HEK293 (cell line): ENCODE measurements around the gene PER1.
A peak's percentile ranks its signal among the peaks of the same experiment; 100 is the strongest.

Experiments used
- CTCF ChIA-PET: fragments of 350-600 bp; formaldehyde crosslinking; extraction: SDS; loops from one replicate; lab custom pipeline; 2021; ENCODE audit warnings: antibody characterized with exemption; lab: Yijun Ruan, JAX
- POLR2A ChIA-PET: fragments of 300-600 bp; formaldehyde crosslinking; extraction: SDS; loops from one replicate; lab custom pipeline; 2020; ENCODE audit warnings: antibody characterized with exemption, inconsistent platforms; lab: Yijun Ruan, JAX
- H3K27ac ChIP-seq: fragments of 200-500 bp; sonication (Bioruptor generic); 2 replicates; pipeline ENCODE4 v1.5.1; 2014; ENCODE audit warnings: low read depth, low read length, control low read depth, inconsistent platforms; ENCODE audit errors: extremely low read depth
- H3K36me3 ChIP-seq, 2 experiments: fragments of 200-500 bp in 1 of 2; sonication (Bioruptor generic) in 1 of 2; 1 replicate in 1 of 2; 2 replicates in 1 of 2; pipeline ENCODE4 v1.5.1; 2014 to 2017; ENCODE audit warnings: inconsistent platforms in 2 of 2, low read length in 2 of 2; ENCODE audit not compliant: control insufficient read depth in 2 of 2, insufficient read depth in 1 of 2
- H3K4me1 ChIP-seq: fragments of 200-500 bp; sonication (Bioruptor generic); 2 replicates; pipeline ENCODE4 v1.5.1; 2014; ENCODE audit warnings: mild to moderate bottlenecking, low read length, inconsistent platforms; ENCODE audit not compliant: control insufficient read depth, insufficient read depth
- H3K4me3 ChIP-seq: 2 replicates; pipeline ENCODE4 v1.5.1; 2011; ENCODE audit warnings: low read depth, mild to moderate bottlenecking, control low read depth, low read length, moderate library complexity
- H3K9me3 ChIP-seq: fragments of 200-500 bp; sonication (Bioruptor generic); 2 replicates; pipeline ENCODE4 v1.5.1; 2014; ENCODE audit warnings: low read depth, low read length, inconsistent platforms; ENCODE audit not compliant: control insufficient read depth, insufficient read depth
- GLI4 ChIP-seq: fragments of 450-650 bp; formaldehyde crosslinking; IDR thresholded peaks from 2 replicates; pipeline ENCODE4 v1.5.1; 2016; ENCODE audit warnings: missing biosample characterization, missing genetic modification characterization
- GLIS2 ChIP-seq: fragments of 450-650 bp; formaldehyde crosslinking; IDR thresholded peaks from 2 replicates; pipeline ENCODE4 v1.5.1; 2016; ENCODE audit warnings: missing biosample characterization, missing genetic modification characterization
- HOXA7 ChIP-seq: sonication (generic); formaldehyde crosslinking; IDR thresholded peaks from 2 replicates; pipeline ENCODE4 v1.8.1; 2022; ENCODE audit warnings: missing genetic modification reagents, borderline replicate concordance
- KLF10 ChIP-seq: fragments of 450-650 bp; IDR thresholded peaks from 2 replicates; pipeline ENCODE4 v1.5.1; 2018; ENCODE audit warnings: missing biosample characterization, mild to moderate bottlenecking, missing genetic modification characterization
- KLF9 ChIP-seq: fragments of 450-650 bp; formaldehyde crosslinking; IDR thresholded peaks from 2 replicates; pipeline ENCODE4 v1.5.1; 2016; ENCODE audit warnings: missing biosample characterization, missing genetic modification characterization, low read depth
- MEIS1 ChIP-seq: sonication (generic); formaldehyde crosslinking; IDR thresholded peaks from 2 replicates; pipeline ENCODE4 v1.8.1; 2022; ENCODE audit warnings: missing genetic modification reagents, mild to moderate bottlenecking, borderline replicate concordance
- OVOL3 ChIP-seq: fragments of 450-650 bp; formaldehyde crosslinking; IDR thresholded peaks from 2 replicates; pipeline ENCODE4 v1.5.1; 2016; ENCODE audit warnings: missing biosample characterization, missing genetic modification characterization
- SP3 ChIP-seq: fragments of 450-650 bp; formaldehyde crosslinking; IDR thresholded peaks from 2 replicates; pipeline ENCODE4 v1.5.1; 2016; ENCODE audit warnings: missing biosample characterization, missing genetic modification characterization
- YY2 ChIP-seq: fragments of 450-650 bp; formaldehyde crosslinking; IDR thresholded peaks from 2 replicates; pipeline ENCODE4 v1.5.1; 2016; ENCODE audit warnings: missing biosample characterization, missing genetic modification characterization
- ZBTB21 ChIP-seq: fragments of 450-650 bp; formaldehyde crosslinking; IDR thresholded peaks from 2 replicates; pipeline ENCODE4 v1.5.1; 2017; ENCODE audit warnings: missing biosample characterization, missing genetic modification characterization
- ZBTB7A ChIP-seq: fragments of 450-650 bp; formaldehyde crosslinking; IDR thresholded peaks from 2 replicates; pipeline ENCODE4 v1.5.1; 2016; ENCODE audit warnings: low read depth, missing biosample characterization, missing genetic modification characterization
- ZNF132 ChIP-seq: fragments of 450-650 bp; formaldehyde crosslinking; IDR thresholded peaks from 2 replicates; pipeline ENCODE4 v1.5.1; 2017; ENCODE audit warnings: missing biosample characterization, missing genetic modification characterization, borderline replicate concordance
- ZNF140 ChIP-seq: fragments of 450-650 bp; formaldehyde crosslinking; IDR thresholded peaks from 2 replicates; pipeline ENCODE4 v1.5.1; 2016; ENCODE audit warnings: missing biosample characterization, missing genetic modification characterization
- ZNF155 ChIP-seq: fragments of 450-650 bp; formaldehyde crosslinking; IDR thresholded peaks from 2 replicates; pipeline ENCODE4 v1.5.1; 2016; ENCODE audit warnings: missing biosample characterization, missing genetic modification characterization
- ZNF223 ChIP-seq: fragments of 450-650 bp; formaldehyde crosslinking; IDR thresholded peaks from 2 replicates; pipeline ENCODE4 v1.5.1; 2016; ENCODE audit warnings: missing biosample characterization, missing genetic modification characterization
- ZNF394 ChIP-seq: fragments of 450-650 bp; formaldehyde crosslinking; IDR thresholded peaks from 2 replicates; pipeline ENCODE4 v1.5.1; 2016; ENCODE audit warnings: missing biosample characterization, missing genetic modification characterization, mild to moderate bottlenecking, moderate library complexity, borderline replicate concordance
- ZNF404 ChIP-seq: fragments of 450-650 bp; formaldehyde crosslinking; IDR thresholded peaks from 2 replicates; pipeline ENCODE4 v1.5.1; 2017; ENCODE audit warnings: missing biosample characterization, missing genetic modification characterization
- ZNF747 ChIP-seq: fragments of 450-650 bp; formaldehyde crosslinking; IDR thresholded peaks from 2 replicates; pipeline ENCODE4 v1.5.1; 2016; ENCODE audit warnings: missing biosample characterization, missing genetic modification characterization
- ZNF768 ChIP-seq: fragments of 450-650 bp; formaldehyde crosslinking; IDR thresholded peaks from 2 replicates; pipeline ENCODE4 v1.5.1; 2018; ENCODE audit warnings: missing biosample characterization, mild to moderate bottlenecking, missing genetic modification characterization
- TF ChIP-seq, protein P1 (sequence below): fragments of 450-650 bp; formaldehyde crosslinking; IDR thresholded peaks from 2 replicates; pipeline ENCODE4 v1.5.1; 2017; ENCODE audit warnings: missing biosample characterization, missing genetic modification characterization
- TF ChIP-seq, protein P2 (sequence below): fragments of 450-650 bp; formaldehyde crosslinking; IDR thresholded peaks from 2 replicates; pipeline ENCODE4 v1.5.1; 2016; ENCODE audit warnings: missing biosample characterization, missing genetic modification characterization
- TF ChIP-seq, protein P3 (sequence below): fragments of 450-650 bp; formaldehyde crosslinking; IDR thresholded peaks from 2 replicates; pipeline ENCODE4 v1.5.1; 2016; ENCODE audit warnings: missing biosample characterization, missing genetic modification characterization
- TF ChIP-seq, protein P4 (sequence below): fragments of 450-650 bp; formaldehyde crosslinking; IDR thresholded peaks from 2 replicates; pipeline ENCODE4 v1.5.1; 2016; ENCODE audit warnings: missing biosample characterization, missing genetic modification characterization
- TF ChIP-seq, protein P5 (sequence below): fragments of 450-650 bp; formaldehyde crosslinking; IDR thresholded peaks from 2 replicates; pipeline ENCODE4 v1.5.1; 2016; ENCODE audit warnings: missing biosample characterization, missing genetic modification characterization
- TF ChIP-seq, protein P6 (sequence below): fragments of 450-650 bp; formaldehyde crosslinking; IDR thresholded peaks from 2 replicates; pipeline ENCODE4 v1.5.1; 2017; ENCODE audit warnings: missing biosample characterization, missing genetic modification characterization

Gene PER1

DNA sequence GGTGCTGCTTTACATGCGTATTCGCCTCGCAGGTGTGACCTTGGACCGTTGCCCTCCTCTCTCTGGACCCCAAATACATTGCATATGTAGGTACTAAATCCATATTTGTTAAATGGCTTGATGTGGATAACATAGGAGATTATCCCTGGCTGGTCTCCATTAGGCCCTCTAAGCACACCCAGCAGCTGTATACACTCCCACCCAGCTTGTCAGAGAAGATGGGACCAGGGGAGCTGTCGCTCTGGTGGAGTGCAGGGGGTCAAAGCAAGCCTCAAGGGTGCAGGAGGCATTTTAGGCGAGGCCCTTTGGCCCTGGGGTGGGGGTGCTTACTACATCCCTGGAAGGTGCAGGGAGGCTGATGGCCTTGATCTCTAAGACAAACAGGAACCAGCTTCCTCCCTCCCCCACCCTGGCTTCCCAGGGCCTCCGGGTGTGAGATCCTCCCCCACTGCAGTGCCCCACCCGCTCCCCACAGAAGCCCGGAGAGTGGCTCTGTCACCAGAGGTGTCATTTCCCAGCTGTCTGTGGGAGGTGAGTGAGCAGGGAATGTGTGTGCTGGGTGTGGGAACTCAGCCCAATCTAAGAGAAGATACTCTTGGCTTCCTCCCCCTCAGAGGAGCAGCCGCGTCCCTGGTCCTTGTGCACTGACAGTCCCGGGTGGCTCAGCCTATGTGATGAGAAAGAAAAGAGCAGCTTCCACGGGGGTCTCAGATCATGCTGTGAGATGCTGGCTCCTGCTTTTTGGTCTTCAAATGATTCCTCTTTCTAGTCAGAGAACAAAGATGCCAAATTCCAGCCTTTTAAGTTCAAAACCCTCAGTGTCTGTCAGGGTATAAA, 12.0 kb upstream of the PER1 start (continued):
- TF ChIP-seq, protein P1, sequence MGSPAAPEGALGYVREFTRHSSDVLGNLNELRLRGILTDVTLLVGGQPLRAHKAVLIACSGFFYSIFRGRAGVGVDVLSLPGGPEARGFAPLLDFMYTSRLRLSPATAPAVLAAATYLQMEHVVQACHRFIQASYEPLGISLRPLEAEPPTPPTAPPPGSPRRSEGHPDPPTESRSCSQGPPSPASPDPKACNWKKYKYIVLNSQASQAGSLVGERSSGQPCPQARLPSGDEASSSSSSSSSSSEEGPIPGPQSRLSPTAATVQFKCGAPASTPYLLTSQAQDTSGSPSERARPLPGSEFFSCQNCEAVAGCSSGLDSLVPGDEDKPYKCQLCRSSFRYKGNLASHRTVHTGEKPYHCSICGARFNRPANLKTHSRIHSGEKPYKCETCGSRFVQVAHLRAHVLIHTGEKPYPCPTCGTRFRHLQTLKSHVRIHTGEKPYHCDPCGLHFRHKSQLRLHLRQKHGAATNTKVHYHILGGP (tag by site-specific recombination) = peak; percentile 17; the same call in 1 of the 2 replicates
- TF ChIP-seq ZNF768 (tag by site-specific recombination) (no peak), KLF10 (peak; percentile 26; the same call in 1 of the 2 replicates), KLF9 (tag by site-specific recombination) (no peak), ZNF155 (tag by site-specific recombination) (no peak), HOXA7 (CRISPR knock-in tag) (no peak), YY2 (no peak), SP3 (tag by site-specific recombination) (peak; percentile 17; the same call in 1 of the 2 replicates), ZNF223 (tag by site-specific recombination) (no peak)
- TF ChIP-seq, protein P2, sequence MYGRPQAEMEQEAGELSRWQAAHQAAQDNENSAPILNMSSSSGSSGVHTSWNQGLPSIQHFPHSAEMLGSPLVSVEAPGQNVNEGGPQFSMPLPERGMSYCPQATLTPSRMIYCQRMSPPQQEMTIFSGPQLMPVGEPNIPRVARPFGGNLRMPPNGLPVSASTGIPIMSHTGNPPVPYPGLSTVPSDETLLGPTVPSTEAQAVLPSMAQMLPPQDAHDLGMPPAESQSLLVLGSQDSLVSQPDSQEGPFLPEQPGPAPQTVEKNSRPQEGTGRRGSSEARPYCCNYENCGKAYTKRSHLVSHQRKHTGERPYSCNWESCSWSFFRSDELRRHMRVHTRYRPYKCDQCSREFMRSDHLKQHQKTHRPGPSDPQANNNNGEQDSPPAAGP (tag by site-specific recombination) = peak; percentile 81; the same call in 1 of the 2 replicates
- TF ChIP-seq, protein P3, sequence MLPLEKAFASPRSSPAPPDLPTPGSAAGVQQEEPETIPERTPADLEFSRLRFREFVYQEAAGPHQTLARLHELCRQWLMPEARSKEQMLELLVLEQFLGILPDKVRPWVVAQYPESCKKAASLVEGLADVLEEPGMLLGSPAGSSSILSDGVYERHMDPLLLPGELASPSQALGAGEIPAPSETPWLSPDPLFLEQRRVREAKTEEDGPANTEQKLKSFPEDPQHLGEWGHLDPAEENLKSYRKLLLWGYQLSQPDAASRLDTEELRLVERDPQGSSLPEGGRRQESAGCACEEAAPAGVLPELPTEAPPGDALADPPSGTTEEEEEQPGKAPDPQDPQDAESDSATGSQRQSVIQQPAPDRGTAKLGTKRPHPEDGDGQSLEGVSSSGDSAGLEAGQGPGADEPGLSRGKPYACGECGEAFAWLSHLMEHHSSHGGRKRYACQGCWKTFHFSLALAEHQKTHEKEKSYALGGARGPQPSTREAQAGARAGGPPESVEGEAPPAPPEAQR (tag by site-specific recombination) = no peak
- TF ChIP-seq, protein P4, sequence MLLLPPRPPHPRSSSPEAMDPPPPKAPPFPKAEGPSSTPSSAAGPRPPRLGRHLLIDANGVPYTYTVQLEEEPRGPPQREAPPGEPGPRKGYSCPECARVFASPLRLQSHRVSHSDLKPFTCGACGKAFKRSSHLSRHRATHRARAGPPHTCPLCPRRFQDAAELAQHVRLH (tag by site-specific recombination) = no peak
- TF ChIP-seq, protein P5, sequence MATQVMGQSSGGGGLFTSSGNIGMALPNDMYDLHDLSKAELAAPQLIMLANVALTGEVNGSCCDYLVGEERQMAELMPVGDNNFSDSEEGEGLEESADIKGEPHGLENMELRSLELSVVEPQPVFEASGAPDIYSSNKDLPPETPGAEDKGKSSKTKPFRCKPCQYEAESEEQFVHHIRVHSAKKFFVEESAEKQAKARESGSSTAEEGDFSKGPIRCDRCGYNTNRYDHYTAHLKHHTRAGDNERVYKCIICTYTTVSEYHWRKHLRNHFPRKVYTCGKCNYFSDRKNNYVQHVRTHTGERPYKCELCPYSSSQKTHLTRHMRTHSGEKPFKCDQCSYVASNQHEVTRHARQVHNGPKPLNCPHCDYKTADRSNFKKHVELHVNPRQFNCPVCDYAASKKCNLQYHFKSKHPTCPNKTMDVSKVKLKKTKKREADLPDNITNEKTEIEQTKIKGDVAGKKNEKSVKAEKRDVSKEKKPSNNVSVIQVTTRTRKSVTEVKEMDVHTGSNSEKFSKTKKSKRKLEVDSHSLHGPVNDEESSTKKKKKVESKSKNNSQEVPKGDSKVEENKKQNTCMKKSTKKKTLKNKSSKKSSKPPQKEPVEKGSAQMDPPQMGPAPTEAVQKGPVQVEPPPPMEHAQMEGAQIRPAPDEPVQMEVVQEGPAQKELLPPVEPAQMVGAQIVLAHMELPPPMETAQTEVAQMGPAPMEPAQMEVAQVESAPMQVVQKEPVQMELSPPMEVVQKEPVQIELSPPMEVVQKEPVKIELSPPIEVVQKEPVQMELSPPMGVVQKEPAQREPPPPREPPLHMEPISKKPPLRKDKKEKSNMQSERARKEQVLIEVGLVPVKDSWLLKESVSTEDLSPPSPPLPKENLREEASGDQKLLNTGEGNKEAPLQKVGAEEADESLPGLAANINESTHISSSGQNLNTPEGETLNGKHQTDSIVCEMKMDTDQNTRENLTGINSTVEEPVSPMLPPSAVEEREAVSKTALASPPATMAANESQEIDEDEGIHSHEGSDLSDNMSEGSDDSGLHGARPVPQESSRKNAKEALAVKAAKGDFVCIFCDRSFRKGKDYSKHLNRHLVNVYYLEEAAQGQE = no peak

DNA sequence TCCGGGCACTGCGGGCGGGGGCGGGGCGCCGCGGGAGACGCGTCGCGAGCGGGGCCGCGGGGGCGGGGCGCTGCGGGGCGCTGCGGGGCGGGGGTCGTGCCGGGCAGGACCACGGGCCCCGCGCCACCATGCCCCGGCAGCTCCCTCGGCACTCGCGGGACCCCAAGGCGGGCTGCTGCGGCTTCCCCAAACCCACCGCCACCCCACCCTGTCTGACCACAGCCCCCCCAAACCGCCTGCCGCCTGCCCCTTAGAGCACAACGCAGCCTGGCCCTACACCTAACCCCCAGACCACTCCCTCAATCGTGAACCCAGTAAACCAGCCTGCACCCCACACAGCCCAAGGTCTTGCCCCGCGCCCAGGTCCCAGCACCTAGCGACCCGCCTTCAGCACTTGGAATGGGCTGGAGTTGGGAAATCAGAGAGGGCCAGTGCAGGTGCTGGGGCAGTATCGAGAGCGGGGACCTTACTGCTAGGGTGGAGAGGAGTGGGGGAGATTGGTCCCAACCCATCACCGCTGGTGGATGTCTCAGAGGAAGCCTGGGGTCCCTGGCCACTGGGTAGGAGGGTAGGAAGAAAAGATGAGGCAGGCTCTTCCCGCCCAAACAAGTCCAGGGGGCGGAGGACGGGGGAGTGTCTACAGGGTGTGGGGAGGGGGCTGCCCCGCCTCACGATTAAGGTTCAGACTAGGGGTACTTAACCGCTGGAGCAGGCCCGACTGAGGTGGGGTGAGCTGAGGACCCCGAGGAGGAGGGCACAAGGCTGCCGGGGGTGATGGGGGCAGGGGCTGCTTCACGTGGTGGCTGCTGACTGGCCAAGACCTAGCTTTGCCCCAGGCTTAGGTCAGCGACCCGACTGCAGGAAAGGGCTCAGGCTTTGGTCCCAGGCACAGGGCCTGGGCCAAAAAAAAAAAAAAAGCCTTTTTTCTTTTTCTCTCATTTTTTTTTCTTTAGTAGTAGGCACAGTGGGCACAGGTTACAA, 11.1 kb upstream of the PER1 start:
- peaks cover 24% of the 10 kb centered on the region for H3K4me1 ChIP-seq
- ChIA-PET CTCF (no interaction called here), POLR2A (interaction anchor here (0.6 to 1.8 kb wide), 7 partner anchors 9 to 52 kb away, joined by 3 to 25 read pairs (median 4); partner anchors contain the start of genes AURKB and BORCS6)
- no peaks in the 10 kb centered on the region for H3K9me3 ChIP-seq
- H3K27ac ChIP-seq = peak overlapping the region; percentile 96
- H3K4me3 ChIP-seq = peak overlapping the region; percentile 89
- peaks cover 12 to 32% of the 10 kb centered on the region in 2 experiments; a peak in 2 of 3 replicates for H3K36me3 ChIP-seq
- TF ChIP-seq MEIS1 (CRISPR knock-in tag) (no peak), OVOL3 (no peak), GLIS2 (tag by site-specific recombination) (peak; percentile 67), ZBTB7A (tag by site-specific recombination) (peak; percentile 15; the same call in 1 of the 2 replicates), ZNF404 (tag by site-specific recombination) (no peak), ZBTB21 (tag by site-specific recombination) (no peak), ZNF140 (tag by site-specific recombination) (no peak), ZNF132 (no peak), GLI4 (tag by site-specific recombination) (no peak), ZNF747 (tag by site-specific recombination) (no peak), ZNF394 (tag by site-specific recombination) (no peak)
- TF ChIP-seq, protein P6, sequence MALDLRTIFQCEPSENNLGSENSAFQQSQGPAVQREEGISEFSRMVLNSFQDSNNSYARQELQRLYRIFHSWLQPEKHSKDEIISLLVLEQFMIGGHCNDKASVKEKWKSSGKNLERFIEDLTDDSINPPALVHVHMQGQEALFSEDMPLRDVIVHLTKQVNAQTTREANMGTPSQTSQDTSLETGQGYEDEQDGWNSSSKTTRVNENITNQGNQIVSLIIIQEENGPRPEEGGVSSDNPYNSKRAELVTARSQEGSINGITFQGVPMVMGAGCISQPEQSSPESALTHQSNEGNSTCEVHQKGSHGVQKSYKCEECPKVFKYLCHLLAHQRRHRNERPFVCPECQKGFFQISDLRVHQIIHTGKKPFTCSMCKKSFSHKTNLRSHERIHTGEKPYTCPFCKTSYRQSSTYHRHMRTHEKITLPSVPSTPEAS (tag by site-specific recombination) = no peak
